Measurements from ENCODE around the gene PRKG1.

- TF ChIP-seq CTCF (IDR thresholded peaks at IDR 0.05): no peak
- TF ChIP-seq POLR2A (IDR thresholded peaks at IDR 0.05; ENCODE audit: low read depth): no peak
- TF ChIP-seq EP300 (IDR thresholded peaks at IDR 0.05): no peak
- TF ChIP-seq POLR2AphosphoS5 (IDR thresholded peaks at IDR 0.05): no peak
Observed at GRCh38 chr10:51821045-51821444, 746.8 kb downstream of the PRKG1 start.

Data from esophagus muscularis mucosa (tissue), 4 donors.